Lung (tissue), 12 donors: ENCODE measurements around the gene CPLX1. TPM values are rescaled to one million over a fixed set of nuclear protein-coding genes. Genes with fewer than 3 reads are reported as not detected.

Experiments
- ATAC-seq: fragments of 200-7000 bp; cut with Tn5 transposase; one replicate; pipeline ENCODE4 v1.9.1; 2020; ENCODE audit warnings: moderate number of reproducible peaks; ENCODE audit not compliant: insufficient read depth, low FRiP score
- DNase-seq, 3 donors: peaks; one replicate each; pipeline ENCODE4 v3.0.0-alpha.2; 2013 to 2017
- H3K27ac ChIP-seq, 2 donors: one replicate each; pipeline ENCODE4 v1.5.1; 2013; ENCODE audit warnings: mild to moderate bottlenecking in 2 of 2, moderate library complexity in 2 of 2, control low read depth in 1 of 2, inconsistent platforms in 1 of 2, low read depth in 1 of 2, low read length in 1 of 2
- H3K27me3 ChIP-seq, 3 donors: one replicate each; pipeline ENCODE4 v1.5.1; 2013; ENCODE audit warnings: low read length in 2 of 3; ENCODE audit not compliant: control insufficient read depth in 3 of 3, insufficient read depth in 3 of 3
- H3K36me3 ChIP-seq, 4 donors: one replicate each; pipeline ENCODE4 v1.5.1; 2013; ENCODE audit warnings: low read length in 4 of 4, mild to moderate bottlenecking in 1 of 4, moderate library complexity in 1 of 4; ENCODE audit not compliant: control insufficient read depth in 4 of 4, insufficient read depth in 4 of 4
- H3K4me1 ChIP-seq, 5 donors: one replicate each; pipeline ENCODE4 v1.5.1; 2013; ENCODE audit warnings: low read length in 5 of 5, mild to moderate bottlenecking in 2 of 5, moderate library complexity in 1 of 5; ENCODE audit not compliant: control insufficient read depth in 5 of 5, insufficient read depth in 5 of 5
- H3K4me3 ChIP-seq: one replicate; pipeline ENCODE4 v1.5.1; 2013; ENCODE audit warnings: mild to moderate bottlenecking, control low read depth, moderate library complexity
- H3K9ac ChIP-seq, 2 donors: one replicate each; pipeline ENCODE4 v1.5.1; 2013; ENCODE audit warnings: low read length in 2 of 2, control low read depth in 1 of 2; ENCODE audit not compliant: insufficient read depth in 1 of 2
- H3K9me3 ChIP-seq, 4 donors: one replicate each; pipeline ENCODE4 v1.5.1; 2013; ENCODE audit warnings: low read length in 3 of 4, mild to moderate bottlenecking in 1 of 4, moderate library complexity in 1 of 4; ENCODE audit not compliant: control insufficient read depth in 4 of 4, insufficient read depth in 3 of 4
- WGBS, 2 donors: extraction: QIAGEN DNeasy Blood & Tissue Kit; methylation state at CpG; one replicate each; pipeline ENCODE4 v1.1.7; 2013; 5-methylcytosine and 5-hydroxymethylcytosine counted together
- polyA plus RNA-seq, 2 donors: library from polyadenylated mRNA; stranded (reverse); fragments of 200-250 nt; gene quantifications; one replicate each; pipeline ENCODE4 v1.2.1, GENCODE V29; 2013
- total RNA-seq, 2 donors: library from RNA; depleted of rRNA in 1 of 2; stranded (reverse); fragments of >200 nt in 1 of 2; gene quantifications; one replicate each; pipeline ENCODE4 v1.2.1, GENCODE V29; 2014 to 2021
- TF ChIP-seq, protein P1 (sequence below): IDR thresholded peaks from 2 replicates; pipeline ENCODE4 v1.5.1; 2012; ENCODE audit warnings: mild to moderate bottlenecking; ENCODE audit errors: control extremely low read depth, extremely low read depth
- donor health status: control.
- donor health status: control.
- donor health status: Bipolar disorder and iron deficiency.
- donor health status: healthy.
- donor health status: DM: yes; HTN: yes; CAD: no.

Gene CPLX1
- total and polyA plus RNA-seq, 4 donors = 1.1 to 3.9 (median 2.1) TPM

DNA sequence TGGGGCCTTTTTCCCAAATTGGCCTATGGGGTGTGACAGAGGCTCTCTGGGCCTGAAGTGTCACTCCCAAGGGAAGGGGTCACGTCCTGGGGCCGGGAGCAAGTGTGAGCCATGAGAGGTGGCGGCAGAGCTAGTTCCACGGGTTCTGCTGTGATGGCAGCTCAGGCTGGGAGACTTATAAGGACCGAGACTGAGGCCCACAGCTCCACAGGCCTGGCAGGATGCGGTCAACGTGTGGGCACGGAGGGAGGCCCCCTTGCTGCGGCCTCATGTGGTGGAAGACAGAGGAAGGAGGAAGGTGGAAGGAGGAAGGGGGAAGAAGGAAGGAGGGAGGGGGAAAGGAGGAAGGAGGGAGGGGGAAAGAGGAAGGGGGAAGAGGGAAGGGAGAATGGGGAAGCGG lies 7.2 kb upstream of the CPLX1 start:
- TF ChIP-seq, protein P1, sequence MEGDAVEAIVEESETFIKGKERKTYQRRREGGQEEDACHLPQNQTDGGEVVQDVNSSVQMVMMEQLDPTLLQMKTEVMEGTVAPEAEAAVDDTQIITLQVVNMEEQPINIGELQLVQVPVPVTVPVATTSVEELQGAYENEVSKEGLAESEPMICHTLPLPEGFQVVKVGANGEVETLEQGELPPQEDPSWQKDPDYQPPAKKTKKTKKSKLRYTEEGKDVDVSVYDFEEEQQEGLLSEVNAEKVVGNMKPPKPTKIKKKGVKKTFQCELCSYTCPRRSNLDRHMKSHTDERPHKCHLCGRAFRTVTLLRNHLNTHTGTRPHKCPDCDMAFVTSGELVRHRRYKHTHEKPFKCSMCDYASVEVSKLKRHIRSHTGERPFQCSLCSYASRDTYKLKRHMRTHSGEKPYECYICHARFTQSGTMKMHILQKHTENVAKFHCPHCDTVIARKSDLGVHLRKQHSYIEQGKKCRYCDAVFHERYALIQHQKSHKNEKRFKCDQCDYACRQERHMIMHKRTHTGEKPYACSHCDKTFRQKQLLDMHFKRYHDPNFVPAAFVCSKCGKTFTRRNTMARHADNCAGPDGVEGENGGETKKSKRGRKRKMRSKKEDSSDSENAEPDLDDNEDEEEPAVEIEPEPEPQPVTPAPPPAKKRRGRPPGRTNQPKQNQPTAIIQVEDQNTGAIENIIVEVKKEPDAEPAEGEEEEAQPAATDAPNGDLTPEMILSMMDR = no peak
- no peak overlapping the region for H3K27ac ChIP-seq
- 37 to 38% methylated on average over 10 of the region's 10 CpGs for WGBS, 2 donors
- ATAC-seq = no peak
- H3K4me1 ChIP-seq = no peaks in the 10 kb centered on the region
- peaks cover 0 to 38% (median 0%) of the 10 kb centered on the region in 4 donors for H3K9me3 ChIP-seq
- H3K36me3 ChIP-seq = no peaks in the 10 kb centered on the region
- DNase-seq = no peak
- H3K9ac ChIP-seq = no peak overlapping the region
- H3K4me3 ChIP-seq = no peak overlapping the region
- peaks cover 0 to 15% (median under 1%) of the 10 kb centered on the region in 3 donors for H3K27me3 ChIP-seq

DNA sequence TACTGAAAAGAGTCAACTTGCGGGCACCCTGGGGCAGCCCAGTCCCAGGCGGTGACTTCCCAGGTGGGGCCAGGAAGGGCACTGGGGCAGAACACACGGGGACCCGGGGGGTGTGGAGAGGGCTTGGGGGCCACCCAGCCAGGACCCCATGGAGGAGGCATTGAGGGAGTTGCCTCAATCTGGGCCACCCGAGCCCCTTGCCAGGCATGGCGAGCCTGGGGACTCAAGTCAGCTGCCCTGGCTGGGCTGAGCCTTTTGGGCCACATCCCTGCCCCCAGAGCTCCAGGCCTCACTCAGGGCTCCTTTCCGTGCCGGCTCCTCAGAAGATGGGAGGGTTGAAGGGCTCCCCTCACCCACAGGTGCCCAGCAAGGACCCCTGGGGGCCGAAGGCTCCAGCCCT lies 6.6 kb upstream of the CPLX1 start:
- TF ChIP-seq, protein P1 = no peak
- Histone ChIP-seq H3K27ac (no peak overlapping the region), H3K4me1 (no peaks in the 10 kb centered on the region), H3K36me3 (no peaks in the 10 kb centered on the region), H3K4me3 (no peak overlapping the region), H3K27me3 (peaks cover 0 to 21% (median 6%) of the 10 kb centered on the region in 3 donors), H3K9me3 (peaks cover 0 to 37% (median 0%) of the 10 kb centered on the region in 4 donors), H3K9ac (no peak overlapping the region)
- no peak for DNase-seq
- 89 to 97% methylated on average over 9 of the region's 9 CpGs for WGBS, 2 donors
- no peak for ATAC-seq

DNA sequence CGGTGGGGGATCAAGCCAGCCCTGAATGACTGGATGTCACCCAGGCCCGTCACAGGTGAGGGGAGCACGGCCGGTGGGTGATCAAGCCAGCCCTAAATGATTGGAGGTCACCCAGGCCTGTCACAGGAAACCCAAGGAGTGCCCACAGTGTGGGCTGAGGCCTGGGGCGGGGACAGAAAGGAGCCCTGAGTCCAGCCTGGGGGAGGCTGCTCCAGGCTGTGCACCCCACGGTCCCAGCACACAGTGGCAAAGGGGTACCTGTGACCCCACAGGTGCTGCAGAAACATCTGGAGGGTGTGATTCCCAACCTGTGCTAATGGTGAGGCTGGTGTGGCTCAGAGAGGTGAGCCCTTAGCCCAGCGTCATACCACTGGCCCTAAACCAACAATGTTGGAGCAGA lies 6.2 kb upstream of the CPLX1 start:
- Histone ChIP-seq H3K27ac (no peak overlapping the region), H3K4me3 (no peak overlapping the region), H3K27me3 (peaks cover 0 to 25% (median 6%) of the 10 kb centered on the region in 3 donors), H3K36me3 (no peaks in the 10 kb centered on the region), H3K9me3 (peaks cover 0 to 33% (median 0%) of the 10 kb centered on the region in 4 donors), H3K9ac (no peak overlapping the region), H3K4me1 (no peaks in the 10 kb centered on the region)
- TF ChIP-seq, protein P1 = no peak
- no peak for DNase-seq
- 91 to 92% methylated on average over 7 of the region's 7 CpGs for WGBS, 2 donors
- no peak for ATAC-seq

- H3K27ac ChIP-seq = no peak overlapping the region
- no peaks in the 10 kb centered on the region for H3K36me3 ChIP-seq
- ATAC-seq = no peak
- no peak overlapping the region for H3K4me3 ChIP-seq
- peaks cover 0 to 27% (median 0%) of the 10 kb centered on the region in 4 donors for H3K9me3 ChIP-seq
- H3K9ac ChIP-seq = no peak overlapping the region
- 64 to 77% methylated on average over 3 of the region's 3 CpGs for WGBS, 2 donors
- peaks cover 0 to 4% (median 0%) of the 10 kb centered on the region in 5 donors for H3K4me1 ChIP-seq
- TF ChIP-seq, protein P1 = no peak
- peaks cover 0 to 25% (median 6%) of the 10 kb centered on the region in 3 donors for H3K27me3 ChIP-seq
- no peak for DNase-seq
These were observed 5.5 kb upstream of the CPLX1 start for GRCh38 chr4:831483-831805.
